Panc1 (cell line): ENCODE measurements around the gene ADTRP. TPM values are rescaled to one million over a fixed set of nuclear protein-coding genes. Genes with fewer than 3 reads are reported as not detected.
"Not testable (repeated sequence)": the region's sequence is repeated elsewhere in the genome, so short reads cannot be mapped to it uniquely, and the experiment has no call there.

Experiments used
- ATAC-seq: fragments of 200-7000 bp; cut with Tn5 transposase; 2 replicates; pipeline ENCODE4 v1.9.1; 2020; ENCODE audit warnings: mild to moderate bottlenecking, moderate library complexity
- BruUV-seq: library from RNA; stranded (reverse); fragments of 400-500 nt; replicated peaks from 2 replicates; lab custom pipeline; 2021; lab: Mats Ljungman, UMichigan
- CTCF ChIA-PET: fragments of 300-600 bp; sonication (Branson Sonifier 250); formaldehyde crosslinking; loops from one replicate; lab custom pipeline; 2022; ENCODE audit warnings: antibody characterized with exemption; lab: Charles Lee
- POLR2A ChIA-PET: fragments of 300-600 bp; sonication (Branson Sonifier 250); formaldehyde crosslinking; loops from one replicate; lab custom pipeline; 2022; ENCODE audit warnings: antibody characterized with exemption; lab: Charles Lee
- DNase-seq: peaks from one replicate; pipeline ENCODE4 v3.0.0-alpha.2; 2010; ENCODE audit warnings: low read depth, low spot score
- H3K27ac ChIP-seq: 2 replicates; pipeline ENCODE4 v1.5.1; 2011; ENCODE audit warnings: mild to moderate bottlenecking, low read length, inconsistent platforms
- H3K27me3 ChIP-seq: fragments of 200-500 bp; sonication (Bioruptor generic); 2 replicates; pipeline ENCODE4 v1.6.0; 2014; ENCODE audit warnings: low read length, inconsistent platforms; ENCODE audit not compliant: control insufficient read depth, insufficient read depth
- H3K36me3 ChIP-seq: fragments of 200-500 bp; sonication (Bioruptor generic); 2 replicates; pipeline ENCODE4 v1.5.1; 2014; ENCODE audit warnings: inconsistent platforms, mild to moderate bottlenecking, low read length, moderate library complexity; ENCODE audit not compliant: control insufficient read depth, insufficient read depth
- H3K4me1 ChIP-seq: 2 replicates; pipeline ENCODE4 v1.5.1; 2011; ENCODE audit warnings: inconsistent platforms, mild to moderate bottlenecking, low read length, moderate library complexity; ENCODE audit not compliant: control insufficient read depth, insufficient read depth
- H3K4me3 ChIP-seq, 2 experiments: 2 replicates each; pipeline ENCODE4 v1.5.1; 2011 to 2012; ENCODE audit warnings: low read depth in 2 of 2, low read length in 2 of 2, mild to moderate bottlenecking in 2 of 2, inconsistent platforms in 1 of 2, moderate library complexity in 1 of 2
- H3K9me3 ChIP-seq: fragments of 200-500 bp; sonication (Bioruptor generic); 2 replicates; pipeline ENCODE4 v1.5.1; 2014; ENCODE audit warnings: low read depth, mild to moderate bottlenecking, inconsistent platforms, low read length, moderate library complexity; ENCODE audit not compliant: control insufficient read depth, insufficient read depth
- CTCF ChIP-seq: fragments of 450-650 bp; IDR thresholded peaks from 2 replicates; pipeline ENCODE4 v1.5.1; 2017; ENCODE audit warnings: mild to moderate bottlenecking
- POLR2AphosphoS5 ChIP-seq: IDR thresholded peaks from 2 replicates; pipeline ENCODE4 v1.6.1; 2012; ENCODE audit warnings: mild to moderate bottlenecking, low read depth, low read length, moderate library complexity
- REST ChIP-seq, 2 experiments: IDR thresholded peaks; 2 replicates each; pipeline ENCODE4 v1.6.1; 2011 to 2012; ENCODE audit warnings: low read depth in 2 of 2, control low read depth in 1 of 2, low read length in 1 of 2, mild to moderate bottlenecking in 1 of 2, moderate library complexity in 1 of 2; ENCODE audit not compliant: insufficient read depth in 1 of 2
- SIN3A ChIP-seq: IDR thresholded peaks from 2 replicates; pipeline ENCODE4 v1.6.1; 2012; ENCODE audit warnings: low read depth, mild to moderate bottlenecking, low read length, moderate library complexity, borderline replicate concordance; ENCODE audit not compliant: insufficient read depth
- TCF7L2 ChIP-seq: IDR thresholded peaks from 2 replicates; pipeline ENCODE4 v1.6.1; 2011; ENCODE audit warnings: mild to moderate bottlenecking, low read depth, low read length, inconsistent platforms
- in situ Hi-C: cut with HindIII; loops from 2 replicates; pipeline ENCODE4 v1.10.0; 2016; ENCODE audit warnings: low sequenced_read_pairs, low pct_unique_long_range_greater_than_20kb
- intact Hi-C: fragments of 100-400 bp; cut with micrococcal nuclease; formaldehyde crosslinking; loops from one replicate; pipeline ENCODE4 v1.10.0; 2022; ENCODE audit not compliant: unreplicated experiment
- total RNA-seq: library from RNA; stranded (reverse); gene quantifications from one replicate; pipeline ENCODE4 v1.2.1, GENCODE V29; 2021; ENCODE audit not compliant: unreplicated experiment

ADTRP gene
- total RNA-seq, 1 experiment from 2014 or later: not detected

GRCh38 chr6:11689847-11690246, 88.8 kb downstream of the ADTRP start:
- H3K9me3 ChIP-seq: no peaks in the 10 kb centered on the region
- TF ChIP-seq SIN3A (no peak), REST (IDR thresholded peaks at IDR 0.05; ENCODE audit: insufficient read depth in 1 of 2, low read depth in 2 of 2, low read length in 1 of 2) (no peak), TCF7L2 (no peak), CTCF (no peak), POLR2AphosphoS5 (no peak)

DNA sequence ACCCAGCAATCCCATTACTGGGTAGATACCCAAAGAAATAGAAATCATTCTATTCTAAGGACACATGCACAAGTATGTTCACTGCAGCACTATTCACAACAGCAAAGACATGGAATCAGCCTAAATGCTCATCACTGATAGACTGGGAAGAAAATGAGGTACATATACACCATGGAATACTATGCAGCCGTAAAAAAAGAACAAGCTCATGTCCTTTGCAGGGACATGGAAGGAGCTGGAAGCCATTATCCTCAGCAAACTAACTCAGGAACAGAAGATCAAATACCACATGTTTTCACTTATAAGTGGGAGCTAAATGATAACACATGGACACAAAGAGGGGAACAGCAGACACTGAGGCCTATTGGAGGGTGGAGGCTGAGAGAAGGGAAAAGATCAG, 89.2 kb downstream of the ADTRP start:
- POLR2A ChIA-PET: interaction anchor here (0.6 kb wide), 1 partner anchor 80 kb away, joined by 3 read pairs; no protein-coding TSS in a partner anchor
- H3K27me3 ChIP-seq, in situ Hi-C loops, H3K4me3 ChIP-seq, H3K36me3 ChIP-seq, DNase-seq, H3K4me1 ChIP-seq, CTCF ChIA-PET, BruUV-seq, ATAC-seq, H3K27ac ChIP-seq, H3K9me3 ChIP-seq, intact Hi-C loops: not testable (repeated sequence)

More at GRCh38 chr6:11689847-11690246, 88.8 kb downstream of the ADTRP start:
- in situ Hi-C loops: no loop called here
- DNase-seq: no peak
- no peaks in the 10 kb centered on the region for H3K36me3 ChIP-seq
- POLR2A ChIA-PET: no interaction called here
- ATAC-seq: no peak
- CTCF ChIA-PET: no interaction called here
- no peaks in the 10 kb centered on the region for H3K27me3 ChIP-seq
- intact Hi-C loops: no loop called here
- no peak overlapping the region for H3K4me3 ChIP-seq
- no peak overlapping the region for H3K27ac ChIP-seq
- H3K4me1 ChIP-seq: no peaks in the 10 kb centered on the region
- no TSS peak for BruUV-seq

GRCh38 chr6:11688425-11688709, 90.2 kb downstream of the ADTRP start:
- in situ Hi-C loops (no loop called here), intact Hi-C loops (no loop called here)
- POLR2A ChIA-PET: interaction anchor here (0.6 kb wide), 2 partner anchors 318 to 574 kb away, joined by 3 read pairs; no protein-coding TSS in a partner anchor
- Histone ChIP-seq H3K27me3 (no peaks in the 10 kb centered on the region), H3K4me1 (no peaks in the 10 kb centered on the region), H3K27ac (no peak overlapping the region), H3K9me3 (no peaks in the 10 kb centered on the region), H3K36me3 (no peaks in the 10 kb centered on the region), H3K4me3 (no peak overlapping the region)
- CTCF ChIA-PET: no interaction called here
- no TSS peak for BruUV-seq
- no peak for ATAC-seq
- DNase-seq: no peak
- TF ChIP-seq POLR2AphosphoS5: no peak
- TF ChIP-seq CTCF: no peak
- no peak for TF ChIP-seq REST (IDR thresholded peaks at IDR 0.05; ENCODE audit: insufficient read depth in 1 of 2, low read depth in 2 of 2, low read length in 1 of 2)
- no peak for TF ChIP-seq SIN3A
- TF ChIP-seq TCF7L2: no peak
